HG03064 (cell line): ENCODE data around the gene GLRX.
"Not testable (repeated sequence)": the region's sequence is repeated elsewhere in the genome, so short reads cannot be mapped to it uniquely, and the experiment has no call there.

ENCODE experiments used
- ATAC-seq: cut with Tn5 transposase; IDR thresholded peaks from one replicate; pipeline ENCODE4 v1.9.1; 2021; ENCODE audit warnings: low read depth; ENCODE audit not compliant: unreplicated experiment

GLRX gene

GRCh38 chr5:95853490-95853889 lies 31.0 kb upstream of the GLRX start:
- no peak for ATAC-seq

DNA sequence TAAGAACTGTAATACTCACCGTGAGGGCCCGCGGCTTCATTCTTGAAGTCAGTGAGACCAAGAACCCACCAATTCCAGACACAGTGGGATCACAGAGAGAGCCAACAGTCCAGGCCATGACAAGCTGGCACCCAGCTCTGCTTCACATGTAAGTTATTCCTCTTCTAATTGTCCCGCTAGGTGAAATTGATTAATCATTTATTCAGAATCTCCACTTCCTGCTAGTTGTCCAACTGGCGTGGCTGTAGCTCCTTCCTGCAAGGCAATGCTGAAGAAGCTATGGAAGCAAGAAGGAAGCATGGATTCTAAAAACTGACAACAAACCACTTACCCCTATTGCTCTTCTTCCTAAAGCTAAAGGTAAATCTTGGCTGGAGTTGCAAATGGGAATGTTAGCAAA lies 30.0 kb upstream of the GLRX start:
- ATAC-seq, result no peak

DNA sequence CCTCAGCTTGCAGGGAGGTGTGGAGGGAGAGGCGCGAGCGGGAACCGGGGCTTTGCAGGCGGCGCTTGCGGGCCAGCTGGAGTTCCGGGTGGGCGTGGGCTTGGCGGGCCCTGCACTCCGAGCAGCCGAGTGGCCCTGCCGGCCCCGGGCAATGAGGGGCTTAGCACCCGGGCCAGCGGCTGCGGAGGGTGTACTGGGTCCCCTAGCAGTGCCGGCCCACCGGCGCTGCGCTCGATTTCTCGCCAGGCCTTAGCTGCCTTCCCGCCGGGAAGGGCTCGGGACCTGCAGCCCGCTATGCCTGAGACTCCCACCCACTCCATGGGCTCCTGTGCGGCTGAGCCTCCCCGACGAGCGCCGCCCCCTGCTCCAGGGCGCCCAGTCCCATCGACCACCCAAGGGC lies 28.6 kb upstream of the GLRX start:
- not testable (repeated sequence) for ATAC-seq

DNA sequence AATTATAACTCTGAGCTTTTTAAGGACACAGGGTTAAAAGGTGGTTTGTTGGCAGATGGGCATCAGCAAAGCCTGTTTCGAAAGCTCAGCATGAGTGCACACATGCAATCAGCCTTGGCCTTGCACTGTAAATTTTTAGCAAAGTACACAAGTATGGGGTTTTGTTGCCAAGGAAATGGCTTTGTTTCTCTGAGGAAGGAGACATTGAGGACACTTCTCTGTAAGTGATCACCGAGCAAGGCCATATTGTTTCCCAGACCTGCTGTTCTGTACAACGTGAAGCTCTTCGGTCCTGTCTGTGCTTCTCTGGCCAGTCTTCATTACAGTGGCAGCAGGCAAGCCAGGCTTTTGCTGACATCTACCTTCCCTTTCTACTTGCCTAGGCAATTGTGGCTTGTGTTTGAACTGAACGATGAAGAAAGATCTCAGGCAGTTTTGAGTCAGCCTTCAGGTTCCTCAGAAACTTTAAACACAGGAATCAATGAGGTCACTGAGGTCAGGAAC lies 27.9 kb upstream of the GLRX start:
- no peak for ATAC-seq

- no peak for ATAC-seq
Measured at GRCh38 chr5:95848701-95849100, 26.2 kb upstream of the GLRX start.

DNA sequence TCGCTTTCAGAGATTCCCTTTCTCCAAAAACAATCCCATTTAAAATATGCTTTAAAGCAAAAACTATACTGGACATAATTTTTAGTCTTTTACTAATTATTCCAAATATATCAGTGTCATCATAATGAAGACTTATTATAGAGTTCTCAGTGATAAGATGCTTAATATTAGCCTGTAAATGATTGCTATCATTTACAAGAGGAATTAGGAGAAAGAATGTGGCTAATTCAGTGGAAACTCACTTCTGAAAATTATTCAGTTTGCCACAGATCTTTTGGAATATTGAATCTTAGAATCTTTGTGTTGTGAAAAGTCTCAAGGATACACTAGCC lies 24.7 kb upstream of the GLRX start:
- ATAC-seq, result no peak

DNA sequence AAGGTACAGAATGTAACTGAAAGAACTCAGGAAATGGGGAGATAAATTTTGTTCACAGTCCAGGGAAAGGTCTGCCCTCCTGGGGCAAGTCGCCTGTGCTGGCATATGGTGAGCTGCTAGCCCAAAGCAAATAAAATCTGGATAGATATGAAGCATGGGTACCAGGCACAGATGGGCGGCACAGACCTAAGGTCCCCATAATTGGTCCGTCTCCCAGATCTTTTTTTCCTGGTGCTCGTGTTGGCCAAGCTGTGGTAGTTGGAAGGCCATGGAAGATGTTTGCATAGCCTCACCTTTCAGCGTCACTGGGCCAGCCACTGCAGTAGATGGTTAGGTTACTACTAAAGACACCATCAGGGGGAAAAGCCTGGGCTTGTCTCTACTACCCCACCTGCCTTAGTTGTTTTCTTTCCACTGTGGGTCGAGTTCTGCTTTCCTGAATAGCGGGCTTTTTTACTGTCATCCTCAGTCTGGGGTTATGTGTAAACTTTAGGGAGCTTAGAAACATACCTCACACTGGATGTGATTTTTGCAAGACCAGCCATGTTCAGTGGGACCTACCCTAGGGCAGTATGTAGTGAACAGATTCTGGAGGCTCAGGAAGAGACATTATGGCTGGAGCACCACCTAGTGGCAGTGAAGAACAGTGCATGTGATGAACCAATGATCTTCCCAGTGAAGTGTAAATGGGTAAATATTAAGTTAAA lies 24.2 kb upstream of the GLRX start:
- ATAC-seq, result no peak

GRCh38 chr5:95845391-95845790 lies 22.9 kb upstream of the GLRX start:
- no peak for ATAC-seq

- ATAC-seq, result no peak
Measured at GRCh38 chr5:95843733-95844223, 21.3 kb upstream of the GLRX start.

DNA sequence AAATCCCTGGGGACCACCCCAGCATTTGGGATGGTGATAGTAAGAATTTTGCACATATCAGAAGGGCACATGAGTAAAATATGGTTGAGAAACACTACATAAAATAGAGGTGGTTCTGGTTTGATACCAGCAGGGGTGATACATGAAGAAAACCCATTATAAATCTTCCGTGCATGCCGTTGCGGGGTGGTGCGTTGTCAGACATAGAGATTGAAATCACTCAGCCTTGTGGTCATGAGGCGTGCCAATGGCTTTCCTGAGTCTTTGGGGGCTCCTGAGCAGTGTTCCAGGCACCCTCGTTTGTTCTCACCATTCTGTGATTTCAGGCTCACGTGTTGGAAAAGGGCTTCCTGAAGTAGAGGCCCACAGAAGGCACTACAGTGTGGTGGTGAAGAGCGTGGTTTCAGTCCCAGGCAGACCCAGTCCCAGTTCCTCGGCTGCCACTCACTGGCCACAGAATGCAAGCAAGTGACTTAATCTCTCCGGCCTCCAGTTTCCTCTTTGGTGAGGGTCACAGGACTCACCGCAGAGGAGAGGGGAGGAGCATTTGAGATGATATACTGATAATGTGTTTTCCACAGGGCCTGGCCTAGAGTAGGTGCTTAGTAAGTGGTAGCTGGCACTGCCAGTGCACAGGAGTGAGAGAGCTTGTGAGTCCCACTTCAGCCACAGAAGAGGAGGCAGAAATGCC lies 20.5 kb upstream of the GLRX start:
- peak; percentile 92 for ATAC-seq

GRCh38 chr5:95841914-95842812 lies 19.6 kb upstream of the GLRX start:
- ATAC-seq, result no peak

- no peak for ATAC-seq
Measured at GRCh38 chr5:95840956-95841705, 18.6 kb upstream of the GLRX start.

DNA sequence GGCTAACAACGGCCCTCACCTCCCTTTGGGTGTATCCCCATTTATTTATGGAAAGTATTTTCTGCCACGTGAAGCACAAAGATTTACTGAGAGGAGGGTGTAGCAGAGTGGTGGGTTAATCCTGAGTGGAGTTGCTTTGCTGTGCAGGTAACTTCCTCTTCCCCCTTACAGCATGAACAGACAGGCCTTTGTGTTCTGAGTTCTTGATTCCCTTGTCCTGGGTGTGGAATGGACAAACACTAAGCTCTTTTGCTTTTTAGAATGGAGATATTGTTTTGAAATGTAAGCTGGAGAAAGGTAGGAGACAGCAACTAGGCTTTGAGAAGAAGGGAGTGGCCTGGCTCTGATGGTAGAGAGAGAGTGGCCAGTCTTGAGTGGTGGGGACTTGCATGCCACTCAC lies 17.1 kb upstream of the GLRX start:
- no peak for ATAC-seq

- ATAC-seq, result no peak
Measured at GRCh38 chr5:95838556-95838955, 16.0 kb upstream of the GLRX start.

- no peak for ATAC-seq
Measured at GRCh38 chr5:95838001-95838520, 15.5 kb upstream of the GLRX start.

- ATAC-seq, result no peak
Measured at GRCh38 chr5:95837492-95837891, 15.0 kb upstream of the GLRX start.

- ATAC-seq, result not testable (repeated sequence)
Measured at GRCh38 chr5:95836971-95837370, 14.4 kb upstream of the GLRX start.

- no peak for ATAC-seq
Measured at GRCh38 chr5:95836544-95836943, 14.0 kb upstream of the GLRX start.

DNA sequence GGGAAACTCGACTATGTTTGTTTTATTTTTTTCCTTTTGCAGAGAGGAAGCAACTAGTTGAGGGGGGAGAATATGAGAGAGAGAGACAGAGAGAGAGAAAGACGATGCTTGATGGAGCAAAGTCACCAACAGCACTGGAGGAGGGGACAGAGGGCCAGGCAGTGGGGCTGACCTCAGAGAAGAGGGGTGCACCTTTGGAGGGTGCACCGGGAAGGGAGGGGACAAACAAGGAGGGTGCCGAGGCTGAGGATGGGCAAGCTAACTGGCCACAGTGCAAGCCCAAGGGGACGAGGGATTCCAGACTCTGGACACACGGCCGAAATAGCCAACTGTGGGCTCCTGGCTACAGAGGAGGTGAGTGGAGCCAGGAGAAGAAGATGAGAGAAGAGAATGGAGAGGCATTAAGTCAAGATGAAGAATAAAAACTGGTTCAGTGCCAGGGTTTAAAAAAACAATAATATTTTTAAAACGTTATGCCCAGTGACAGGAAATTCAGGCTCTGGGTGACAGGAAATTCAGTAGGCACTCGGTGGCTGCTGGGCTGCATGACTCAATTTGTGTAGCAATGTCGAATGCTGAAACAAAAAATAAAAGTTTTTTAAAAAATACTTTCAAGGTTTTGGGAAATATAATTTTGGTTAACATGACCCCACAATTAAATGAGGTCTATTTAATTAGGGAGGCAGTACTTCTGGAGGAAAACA lies 13.3 kb upstream of the GLRX start:
- ATAC-seq, result no peak

GRCh38 chr5:95832664-95833063 lies 10.1 kb upstream of the GLRX start:
- ATAC-seq, result no peak
